GM19463 (cell line): ENCODE measurements around the gene EGF.

ENCODE experiments used
- ATAC-seq: cut with Tn5 transposase; IDR thresholded peaks from one replicate; pipeline ENCODE4 v1.9.1; 2021; ENCODE audit warnings: mild to moderate bottlenecking, moderate library complexity; ENCODE audit not compliant: unreplicated experiment

The EGF gene

GRCh38 chr4:109989618-109990017 is 76.9 kb downstream of the EGF start:
- ATAC-seq = no peak

GRCh38 chr4:109990261-109991257 is 77.9 kb downstream of the EGF start:
- ATAC-seq = peak; percentile 75

GRCh38 chr4:109993116-109993515 is 80.4 kb downstream of the EGF start:
- ATAC-seq = no peak

GRCh38 chr4:109994415-109994827 is 81.7 kb downstream of the EGF start:
- ATAC-seq = peak; percentile 55

DNA sequence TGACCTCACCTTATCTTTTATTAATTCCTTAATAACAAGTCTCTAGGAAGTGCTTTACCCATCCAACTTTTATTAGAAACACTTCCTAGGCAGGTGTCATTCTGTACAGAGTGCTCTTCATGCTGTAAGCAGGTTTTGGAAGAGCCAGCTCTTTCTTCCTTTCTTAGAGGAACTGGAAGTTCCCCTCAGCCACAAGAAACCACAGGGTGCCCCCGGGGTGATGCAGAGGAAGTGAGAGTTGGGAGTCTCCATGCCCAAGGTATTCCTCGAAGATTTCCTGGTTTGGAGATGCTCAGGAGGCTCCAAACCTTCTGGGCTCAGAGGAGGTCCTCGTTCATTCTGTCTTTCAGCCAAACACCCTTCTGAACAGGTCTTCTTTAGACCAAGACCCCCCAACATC is 83.8 kb downstream of the EGF start:
- no peak for ATAC-seq

- ATAC-seq = peak; percentile 28
Measured at GRCh38 chr4:109998867-109999584, 86.3 kb downstream of the EGF start.

DNA sequence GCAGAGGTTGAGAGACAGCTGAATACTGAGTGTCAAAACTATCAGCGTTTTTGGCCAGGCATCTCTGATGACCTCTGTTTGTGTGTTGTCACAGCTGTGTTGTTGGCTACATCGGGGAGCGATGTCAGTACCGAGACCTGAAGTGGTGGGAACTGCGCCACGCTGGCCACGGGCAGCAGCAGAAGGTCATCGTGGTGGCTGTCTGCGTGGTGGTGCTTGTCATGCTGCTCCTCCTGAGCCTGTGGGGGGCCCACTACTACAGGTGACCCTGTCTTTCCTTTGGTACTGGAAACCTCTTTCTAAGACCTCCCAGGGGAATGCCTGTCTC is 86.9 kb downstream of the EGF start:
- no peak for ATAC-seq

DNA sequence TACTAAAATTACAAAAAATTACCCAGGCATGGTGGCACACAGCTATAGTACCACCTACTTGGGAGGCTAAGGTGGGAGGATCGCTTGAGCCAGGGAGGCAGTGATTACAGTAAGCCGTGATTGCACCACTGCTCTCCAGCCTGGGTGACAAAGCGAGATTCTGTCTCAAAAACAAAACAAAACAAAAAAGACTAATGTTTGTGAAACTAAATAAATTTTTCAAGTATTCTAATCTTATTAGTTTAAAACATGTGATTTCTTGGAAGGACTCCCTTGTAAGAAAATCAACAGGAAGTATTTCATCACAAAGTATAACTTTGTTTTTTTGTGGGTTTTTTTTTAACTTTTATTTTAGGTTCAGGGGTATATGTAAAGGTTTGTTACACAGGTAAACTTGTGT is 89.6 kb downstream of the EGF start:
- no peak for ATAC-seq

GRCh38 chr4:110003401-110004187 is 90.9 kb downstream of the EGF start:
- no peak for ATAC-seq

GRCh38 chr4:110004556-110004955 is 91.9 kb downstream of the EGF start:
- no peak for ATAC-seq

DNA sequence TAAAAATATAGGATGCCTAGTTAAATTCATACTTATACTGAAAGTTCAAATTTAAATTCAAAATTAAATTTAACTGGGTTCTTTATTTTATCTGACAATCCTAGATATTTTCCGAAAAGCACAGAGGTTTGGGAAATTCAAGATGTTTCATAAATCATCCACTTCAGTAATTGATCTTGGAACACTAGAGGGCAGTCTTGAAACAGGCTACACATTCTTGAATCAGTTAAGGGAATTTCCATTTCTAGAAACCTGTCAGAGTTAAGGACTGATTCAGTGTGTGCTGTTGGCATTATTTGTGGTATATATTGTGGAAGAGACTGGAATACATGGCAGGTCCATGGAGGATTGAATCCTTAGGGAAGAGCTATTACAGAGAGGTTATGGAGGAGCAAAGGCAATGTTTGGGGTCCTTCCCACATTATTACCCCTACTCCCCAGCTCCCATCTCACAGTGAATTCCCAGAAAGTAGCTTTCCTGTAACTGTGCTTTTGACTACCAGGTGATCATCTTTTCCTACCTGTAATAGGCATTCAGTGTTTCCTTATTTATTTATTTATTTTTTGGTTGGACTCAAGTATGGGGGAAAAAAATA is 92.9 kb downstream of the EGF start:
- ATAC-seq = peak; percentile 70

DNA sequence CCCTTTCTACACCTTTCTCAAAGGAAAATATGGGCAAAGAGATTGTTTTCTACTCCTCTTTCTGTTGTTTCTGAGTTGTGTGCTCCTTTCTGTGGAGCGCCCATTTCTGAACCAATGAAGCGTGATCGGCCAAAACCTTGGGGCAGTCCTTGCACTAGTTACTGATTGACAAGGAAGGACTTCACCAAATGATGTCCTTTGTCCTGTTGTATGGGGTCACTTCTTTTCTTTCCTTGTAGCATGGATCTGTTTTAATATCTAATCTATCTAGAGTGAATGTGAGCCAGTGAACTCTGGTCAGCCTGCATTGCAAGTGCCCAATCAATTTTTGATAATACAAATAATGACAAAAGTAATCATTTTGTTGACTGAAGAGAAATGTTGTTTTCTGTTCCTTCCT is 94.5 kb downstream of the EGF start:
- no peak for ATAC-seq

GRCh38 chr4:110008540-110008939 is 95.9 kb downstream of the EGF start:
- no peak for ATAC-seq

- no peak for ATAC-seq
Measured at GRCh38 chr4:110009550-110009949, 96.9 kb downstream of the EGF start.

GRCh38 chr4:110010797-110011196 is 98.1 kb downstream of the EGF start:
- no peak for ATAC-seq

GRCh38 chr4:110012917-110013316 is 100.2 kb downstream of the EGF start:
- no peak for ATAC-seq

- no peak for ATAC-seq
Measured at GRCh38 chr4:110014233-110014632, 101.5 kb downstream of the EGF start.

GRCh38 chr4:110019153-110019552 is 106.5 kb downstream of the EGF start:
- ATAC-seq = no peak

DNA sequence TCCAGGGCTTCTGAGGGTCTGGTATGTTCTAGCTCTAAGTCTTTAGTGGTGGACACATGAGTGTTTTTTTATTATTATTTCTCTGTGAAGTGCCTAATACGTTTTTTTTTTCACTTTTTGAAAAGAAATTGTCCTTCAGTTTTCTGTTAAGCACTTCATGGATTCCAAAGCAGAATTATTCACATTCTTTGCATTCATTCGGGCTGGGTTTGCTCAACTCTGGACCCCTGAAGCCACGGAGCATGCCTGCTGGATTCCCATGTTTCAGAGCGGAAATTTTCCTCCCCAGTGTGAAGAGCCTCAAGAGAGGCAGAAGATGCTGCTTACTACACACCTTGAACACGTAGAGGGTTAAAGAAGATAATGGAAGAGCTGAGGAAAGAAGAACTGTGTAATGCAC is 107.5 kb downstream of the EGF start:
- no peak for ATAC-seq

DNA sequence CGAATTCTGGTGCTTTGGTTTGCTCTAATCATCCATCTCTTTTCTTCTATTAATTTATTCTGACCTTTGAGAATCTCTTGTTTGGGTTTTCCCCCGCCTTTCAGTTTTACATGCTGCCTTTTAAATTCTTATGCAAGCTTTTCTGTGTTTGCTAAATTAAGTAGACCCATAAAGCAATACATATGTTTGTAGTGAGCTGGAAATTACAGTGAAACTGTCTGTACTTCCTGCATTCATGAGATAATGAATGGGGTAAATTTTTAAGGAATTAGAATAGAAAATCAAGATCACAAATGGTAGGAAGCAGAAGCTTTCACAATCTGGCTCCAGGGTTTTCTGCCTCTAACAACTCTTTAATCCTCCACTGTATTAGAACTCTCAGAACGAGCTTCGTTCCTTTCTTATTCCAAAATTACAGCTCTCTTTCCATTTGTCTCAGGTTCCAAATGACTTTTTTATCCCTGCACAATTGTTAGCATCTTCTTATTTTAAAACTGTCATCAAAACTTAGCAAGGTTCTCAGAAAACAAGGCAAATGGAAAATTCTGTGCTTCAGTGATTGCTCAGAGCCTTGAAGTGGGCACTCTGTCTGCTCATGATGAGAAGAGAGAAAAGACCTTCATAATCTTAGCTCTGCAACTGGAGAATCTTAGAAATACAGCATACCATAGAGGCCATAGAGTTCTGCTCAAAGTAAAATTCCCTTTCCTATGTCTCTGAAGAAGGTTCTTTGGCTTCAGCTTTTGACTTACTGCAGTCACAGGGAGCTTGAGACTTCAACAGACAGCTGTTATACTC is 108.2 kb downstream of the EGF start:
- no peak for ATAC-seq
